ENCODE data around the gene PSMC3IP. TPM values are rescaled to one million over a fixed set of nuclear protein-coding genes. Genes with fewer than 3 reads are reported as not detected.

Gene PSMC3IP
- total RNA-seq, 2 experiments from 2014 or later = 2.6 to 3.4 TPM

GRCh38 chr17:42563543-42563942 lies 14.0 kb downstream of the PSMC3IP start:
- Mint-ChIP-seq H3K27ac (peak overlapping the region; percentile 96), H3K9me3 (no peaks in the 10 kb centered on the region), H3K27me3 (no peaks in the 10 kb centered on the region), H3K36me3 (ENCODE audit: low read depth) (peaks cover 52% of the 10 kb centered on the region), H3K4me1 (ENCODE audit: low read depth) (peaks cover 39% of the 10 kb centered on the region), H3K4me3 (peak overlapping the region; percentile 90)
- Histone ChIP-seq H3K27ac (ENCODE audit: low read depth in 1 of 2, low read length in 2 of 2) (no peak overlapping the region), H3K27me3 (ENCODE audit: control insufficient read depth in 1 of 2, insufficient read depth in 2 of 2, low read length in 2 of 2) (no peaks in the 10 kb centered on the region), H3K4me1 (ENCODE audit: insufficient read depth, low read length) (peaks cover 59% of the 10 kb centered on the region), H3K36me3 (ENCODE audit: insufficient read depth, low read length) (peaks cover 35% of the 10 kb centered on the region), H3K4me3 (ENCODE audit: low read length) (no peak overlapping the region), H3K9me3 (ENCODE audit: control insufficient read depth in 1 of 2, insufficient read depth in 1 of 2, low read length in 2 of 2) (no peaks in the 10 kb centered on the region)
- DNase-seq = no peak
- ChIA-PET CTCF (no interaction called here), POLR2A (interaction anchor here (1.7 kb wide), 1 partner anchor 9 kb away, joined by 9 read pairs; no protein-coding TSS in a partner anchor)
- intact Hi-C loops (cut with DNase I, micrococcal nuclease) = loop anchor here in 1 of 2 experiments (2.0 kb wide), 1 partner anchor 27 kb away; the partner anchor contains the start of gene NAGLU
- ATAC-seq (ENCODE audit: poor library complexity) = no peak
- no peak for TF ChIP-seq CTCF (IDR thresholded peaks at IDR 0.05)

- H3K9me3 ChIP-seq (ENCODE audit: control insufficient read depth in 1 of 2, insufficient read depth in 1 of 2, low read length in 2 of 2) = no peaks in the 10 kb centered on the region
- H3K4me1 ChIP-seq (ENCODE audit: insufficient read depth, low read length) = peaks cover 55% of the 10 kb centered on the region
- peak overlapping the region; percentile 96 for H3K27ac Mint-ChIP-seq
- DNase-seq (no peak), ATAC-seq (ENCODE audit: poor library complexity) (no peak)
- H3K4me3 Mint-ChIP-seq = peak overlapping the region; percentile 90
- H3K36me3 Mint-ChIP-seq (ENCODE audit: low read depth) = peaks cover 51% of the 10 kb centered on the region
- POLR2A ChIA-PET = interaction anchor here (1.7 kb wide), 1 partner anchor 9 kb away, joined by 9 read pairs; no protein-coding TSS in a partner anchor
- H3K4me1 Mint-ChIP-seq (ENCODE audit: low read depth) = peaks cover 39% of the 10 kb centered on the region
- no peaks in the 10 kb centered on the region for H3K9me3 Mint-ChIP-seq
- H3K27me3 ChIP-seq (ENCODE audit: control insufficient read depth in 1 of 2, insufficient read depth in 2 of 2, low read length in 2 of 2) = no peaks in the 10 kb centered on the region
- H3K27me3 Mint-ChIP-seq = no peaks in the 10 kb centered on the region
- no peak overlapping the region for H3K27ac ChIP-seq (ENCODE audit: low read depth in 1 of 2, low read length in 2 of 2)
- CTCF ChIA-PET = no interaction called here
- intact Hi-C loops (cut with DNase I, micrococcal nuclease) = loop anchor here in 1 of 2 experiments (2.0 kb wide), 1 partner anchor 26 kb away; the partner anchor contains the start of gene NAGLU
- peaks cover 32% of the 10 kb centered on the region for H3K36me3 ChIP-seq (ENCODE audit: insufficient read depth, low read length)
- TF ChIP-seq CTCF (IDR thresholded peaks at IDR 0.05) = no peak
- H3K4me3 ChIP-seq (ENCODE audit: low read length) = peak overlapping the region; percentile 78
Measured at GRCh38 chr17:42563143-42563509, 14.4 kb downstream of the PSMC3IP start.

- Histone ChIP-seq H3K9me3 (ENCODE audit: control insufficient read depth in 1 of 2, insufficient read depth in 1 of 2, low read length in 2 of 2) (no peaks in the 10 kb centered on the region), H3K36me3 (ENCODE audit: insufficient read depth, low read length) (peaks cover 32% of the 10 kb centered on the region), H3K4me3 (ENCODE audit: low read length) (peak overlapping the region; percentile 78), H3K27me3 (ENCODE audit: control insufficient read depth in 1 of 2, insufficient read depth in 2 of 2, low read length in 2 of 2) (no peaks in the 10 kb centered on the region), H3K4me1 (ENCODE audit: insufficient read depth, low read length) (peaks cover 50% of the 10 kb centered on the region), H3K27ac (ENCODE audit: low read depth in 1 of 2, low read length in 2 of 2) (peak overlapping the region; percentile 54)
- Mint-ChIP-seq H3K27ac (peak overlapping the region; percentile 96), H3K36me3 (ENCODE audit: low read depth) (peaks cover 46% of the 10 kb centered on the region), H3K9me3 (no peaks in the 10 kb centered on the region), H3K27me3 (no peaks in the 10 kb centered on the region), H3K4me3 (peak overlapping the region; percentile 90), H3K4me1 (ENCODE audit: low read depth) (peaks cover 35% of the 10 kb centered on the region)
- POLR2A ChIA-PET = interaction anchor here (0.9 to 1.7 kb wide), 3 partner anchors 8 to 16 kb away, joined by 3 to 9 read pairs (median 5); partner anchors contain the start of gene PSMC3IP
- peak; percentile 19 for ATAC-seq (ENCODE audit: poor library complexity)
- CTCF ChIA-PET = no interaction called here
- DNase-seq = peak in 1 of 14 experiments; percentile 31
- TF ChIP-seq CTCF (IDR thresholded peaks at IDR 0.05) = no peak
- intact Hi-C loops (cut with DNase I, micrococcal nuclease) = loop anchor here in 1 of 2 experiments (2.0 kb wide), 1 partner anchor 26 kb away; the partner anchor contains the start of gene NAGLU
Measured at GRCh38 chr17:42562388-42563142, 15.0 kb downstream of the PSMC3IP start.

Data from CD4-positive, alpha-beta T cell (primary cell).